Parathyroid adenoma (tissue), 2 donors: Measurements from ENCODE around the gene NFIX.

Experiments used
- H2AFZ ChIP-seq: fragments of 300-600 bp; sonication (generic); one replicate; pipeline ENCODE4 v1.7.0; 2017; ENCODE audit warnings: antibody characterized with exemption, mild to moderate bottlenecking
- H3K27ac ChIP-seq: fragments of 300-600 bp; sonication (generic); one replicate; pipeline ENCODE4 v1.7.0; 2017
- H3K27me3 ChIP-seq: fragments of 300-600 bp; sonication (generic); one replicate; pipeline ENCODE4 v1.7.0; 2017; ENCODE audit warnings: low read length; ENCODE audit not compliant: control insufficient read depth, insufficient read depth
- H3K36me3 ChIP-seq: fragments of 300-600 bp; sonication (generic); one replicate; pipeline ENCODE4 v1.7.0; 2017; ENCODE audit warnings: low read length; ENCODE audit not compliant: control insufficient read depth, insufficient read depth
- H3K4me1 ChIP-seq: fragments of 300-600 bp; sonication (generic); one replicate; pipeline ENCODE4 v1.7.0; 2017; ENCODE audit warnings: control low read depth
- H3K4me2 ChIP-seq: fragments of 300-600 bp; sonication (generic); one replicate; pipeline ENCODE4 v1.7.0; 2017; ENCODE audit warnings: low read length
- H3K4me3 ChIP-seq: fragments of 300-600 bp; sonication (generic); one replicate; pipeline ENCODE4 v1.7.0; 2017; ENCODE audit warnings: low read depth, low read length
- H3K79me2 ChIP-seq: fragments of 300-600 bp; sonication (generic); one replicate; pipeline ENCODE4 v1.7.0; 2017; ENCODE audit warnings: control low read depth
- H3K9ac ChIP-seq: fragments of 300-600 bp; sonication (generic); one replicate; pipeline ENCODE4 v1.7.0; 2017; ENCODE audit warnings: mild to moderate bottlenecking
- H3K9me3 ChIP-seq: fragments of 300-600 bp; sonication (generic); one replicate; pipeline ENCODE4 v1.7.0; 2017; ENCODE audit warnings: low read length; ENCODE audit not compliant: control insufficient read depth
- TF ChIP-seq, protein P1 (sequence below): fragments of 300-600 bp; sonication (generic); IDR thresholded peaks from one replicate; pipeline ENCODE4 v1.7.0; 2017; ENCODE audit warnings: antibody characterized with exemption, mild to moderate bottlenecking
- donor health status: primary hyperparathyroidism.

NFIX gene

DNA sequence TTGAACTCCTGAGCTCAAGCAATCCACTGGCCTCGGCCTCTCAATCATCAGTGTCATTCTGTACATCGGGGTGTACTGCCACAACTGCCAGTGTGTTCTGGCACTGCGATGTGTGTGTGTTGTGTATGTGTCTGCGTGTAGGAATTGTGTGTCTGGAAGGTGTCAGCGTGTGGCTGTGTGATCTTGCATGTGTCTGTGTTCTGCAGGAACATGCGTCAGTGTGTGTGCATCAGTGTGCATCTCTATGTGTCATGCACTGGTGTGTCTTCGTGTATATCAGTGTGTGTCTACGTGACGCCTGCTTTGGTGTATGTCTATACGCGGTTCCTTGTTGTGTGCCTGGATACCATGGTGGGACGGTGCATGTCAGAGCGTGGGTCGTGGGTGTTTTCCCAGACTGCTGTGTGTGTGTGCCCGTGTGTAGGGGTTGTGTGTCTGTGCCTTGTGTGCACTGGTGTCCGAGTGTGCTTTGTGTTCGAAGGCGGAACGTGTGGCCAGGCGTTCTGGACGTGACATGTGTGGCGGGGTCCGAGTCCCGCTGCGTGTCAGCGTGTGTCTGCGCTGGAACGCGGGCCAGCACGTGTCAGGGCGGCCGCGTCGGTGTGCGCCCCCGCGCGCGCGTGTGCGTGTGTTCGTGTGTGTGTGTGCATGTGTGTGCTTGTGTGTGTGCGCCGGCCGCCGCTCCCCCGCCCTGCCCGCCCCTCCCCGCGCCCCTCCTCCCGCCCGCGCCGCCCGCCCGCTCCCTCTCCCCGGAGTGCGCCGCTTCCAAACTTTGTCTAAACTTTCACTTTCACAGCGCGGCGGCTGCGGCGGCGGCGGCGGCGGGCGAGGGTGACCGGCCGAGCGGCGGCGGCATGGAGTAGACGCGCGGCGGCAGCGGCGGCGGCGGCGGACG lies at the start of gene NFIX:
Gene NFIX (plus strand): TSS at position 775 of the 895 bp plus-strand sequence. CDS start 363 bp downstream, outside the sequence.
- Histone ChIP-seq H3K27ac (no peak within 1 kb of the TSS), H2AFZ (peak within 1 kb of the TSS; percentile 89), H3K79me2 (peaks cover 3% of the 10 kb centered on the region), H3K9ac (no peak within 1 kb of the TSS), H3K9me3 (no peaks in the 10 kb centered on the region), H3K4me2 (peak within 1 kb of the TSS; percentile 82), H3K36me3 (no peaks in the 10 kb centered on the region), H3K27me3 (no peaks in the 10 kb centered on the region), H3K4me3 (peak within 1 kb of the TSS; percentile 72), H3K4me1 (peaks cover 5% of the 10 kb centered on the region)
- TF ChIP-seq, protein P1, sequence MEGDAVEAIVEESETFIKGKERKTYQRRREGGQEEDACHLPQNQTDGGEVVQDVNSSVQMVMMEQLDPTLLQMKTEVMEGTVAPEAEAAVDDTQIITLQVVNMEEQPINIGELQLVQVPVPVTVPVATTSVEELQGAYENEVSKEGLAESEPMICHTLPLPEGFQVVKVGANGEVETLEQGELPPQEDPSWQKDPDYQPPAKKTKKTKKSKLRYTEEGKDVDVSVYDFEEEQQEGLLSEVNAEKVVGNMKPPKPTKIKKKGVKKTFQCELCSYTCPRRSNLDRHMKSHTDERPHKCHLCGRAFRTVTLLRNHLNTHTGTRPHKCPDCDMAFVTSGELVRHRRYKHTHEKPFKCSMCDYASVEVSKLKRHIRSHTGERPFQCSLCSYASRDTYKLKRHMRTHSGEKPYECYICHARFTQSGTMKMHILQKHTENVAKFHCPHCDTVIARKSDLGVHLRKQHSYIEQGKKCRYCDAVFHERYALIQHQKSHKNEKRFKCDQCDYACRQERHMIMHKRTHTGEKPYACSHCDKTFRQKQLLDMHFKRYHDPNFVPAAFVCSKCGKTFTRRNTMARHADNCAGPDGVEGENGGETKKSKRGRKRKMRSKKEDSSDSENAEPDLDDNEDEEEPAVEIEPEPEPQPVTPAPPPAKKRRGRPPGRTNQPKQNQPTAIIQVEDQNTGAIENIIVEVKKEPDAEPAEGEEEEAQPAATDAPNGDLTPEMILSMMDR = no peak

DNA sequence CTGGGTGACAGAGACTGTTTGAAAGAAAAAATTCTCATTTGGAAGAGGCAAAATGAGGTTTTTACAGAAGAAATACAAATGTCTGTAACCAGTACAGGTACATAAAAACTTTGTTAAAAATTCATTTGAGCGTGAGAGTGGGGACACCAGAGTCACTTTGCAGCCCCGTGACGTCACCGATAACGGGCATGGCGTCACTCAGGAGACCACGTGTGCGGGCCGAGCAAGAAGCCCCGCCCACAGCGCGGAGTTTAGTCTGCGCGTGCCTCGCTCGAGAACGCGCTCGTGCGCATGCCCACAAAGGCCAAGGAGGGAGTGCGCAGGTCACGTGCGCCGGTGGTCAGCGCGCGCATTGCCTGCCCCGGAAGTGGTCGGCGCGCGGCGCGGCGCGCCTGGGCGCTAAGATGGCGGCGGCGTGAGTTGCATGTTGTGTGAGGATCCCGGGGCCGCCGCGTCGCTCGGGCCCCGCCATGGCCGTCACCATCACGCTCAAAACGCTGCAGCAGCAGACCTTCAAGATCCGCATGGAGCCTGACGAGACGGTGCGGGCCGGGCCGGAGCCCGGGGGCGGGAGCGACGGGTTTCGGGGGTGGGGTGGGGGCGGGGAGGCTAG lies 49.7 kb upstream of the NFIX start, which contains the start of gene RAD23A:
Gene RAD23A (plus strand): TSS at position 384 of the 613 bp plus-strand sequence. CDS start 87 bp downstream, at position 471.
- no peaks in the 10 kb centered on the region for H3K9me3 ChIP-seq
- H3K36me3 ChIP-seq = no peaks in the 10 kb centered on the region
- H3K4me2 ChIP-seq = peak within 1 kb of the TSS; percentile 94
- TF ChIP-seq, protein P1 = no peak
- peaks cover 24% of the 10 kb centered on the region for H3K79me2 ChIP-seq
- peak within 1 kb of the TSS; percentile 80 for H3K27ac ChIP-seq
- H3K4me3 ChIP-seq = peak within 1 kb of the TSS; percentile 93
- H3K4me1 ChIP-seq = peaks cover 8% of the 10 kb centered on the region
- H3K27me3 ChIP-seq = no peaks in the 10 kb centered on the region
- peak within 1 kb of the TSS; percentile 62 for H3K9ac ChIP-seq
- H2AFZ ChIP-seq = peak within 1 kb of the TSS; percentile 63

DNA sequence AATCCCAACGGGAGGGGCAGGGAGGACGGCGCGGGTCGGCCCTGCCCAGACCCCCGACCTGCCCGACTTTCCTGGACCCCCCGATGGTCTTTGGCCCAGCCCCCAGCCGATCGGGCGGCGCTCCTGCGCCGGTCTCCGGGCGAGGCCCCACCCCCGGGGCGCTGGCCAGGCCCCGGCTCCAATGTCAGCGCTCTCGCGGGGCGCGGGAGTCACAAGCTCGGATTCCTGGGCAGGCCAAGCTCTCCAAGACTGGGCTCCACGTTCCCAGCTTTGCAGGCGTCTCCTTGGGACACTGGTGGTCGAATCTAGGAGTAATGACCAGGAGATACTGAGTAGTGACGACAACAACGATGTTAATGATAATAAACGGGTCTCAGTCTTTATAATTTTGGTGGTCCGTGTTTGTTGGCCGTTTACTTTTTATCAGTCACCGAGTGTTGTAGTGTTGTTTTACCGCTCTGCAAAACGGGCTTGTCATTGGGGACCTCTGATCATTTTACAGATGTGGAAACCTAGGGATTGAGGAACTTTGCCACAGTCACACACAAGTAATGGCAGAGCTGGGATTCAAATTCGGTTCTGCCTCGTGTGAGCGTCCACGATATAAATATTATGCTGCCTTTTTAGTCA lies 49.1 kb upstream of the NFIX start:
- Histone ChIP-seq H3K27me3 (no peaks in the 10 kb centered on the region), H3K36me3 (no peaks in the 10 kb centered on the region), H2AFZ (peak overlapping the region; percentile 53), H3K4me2 (peak overlapping the region; percentile 94), H3K4me3 (peak overlapping the region; percentile 93), H3K9me3 (no peaks in the 10 kb centered on the region), H3K79me2 (peaks cover 20% of the 10 kb centered on the region), H3K9ac (peak overlapping the region; percentile 62), H3K27ac (peak overlapping the region; percentile 80), H3K4me1 (peaks cover 7% of the 10 kb centered on the region)
- TF ChIP-seq, protein P1 = peak; percentile 5

DNA sequence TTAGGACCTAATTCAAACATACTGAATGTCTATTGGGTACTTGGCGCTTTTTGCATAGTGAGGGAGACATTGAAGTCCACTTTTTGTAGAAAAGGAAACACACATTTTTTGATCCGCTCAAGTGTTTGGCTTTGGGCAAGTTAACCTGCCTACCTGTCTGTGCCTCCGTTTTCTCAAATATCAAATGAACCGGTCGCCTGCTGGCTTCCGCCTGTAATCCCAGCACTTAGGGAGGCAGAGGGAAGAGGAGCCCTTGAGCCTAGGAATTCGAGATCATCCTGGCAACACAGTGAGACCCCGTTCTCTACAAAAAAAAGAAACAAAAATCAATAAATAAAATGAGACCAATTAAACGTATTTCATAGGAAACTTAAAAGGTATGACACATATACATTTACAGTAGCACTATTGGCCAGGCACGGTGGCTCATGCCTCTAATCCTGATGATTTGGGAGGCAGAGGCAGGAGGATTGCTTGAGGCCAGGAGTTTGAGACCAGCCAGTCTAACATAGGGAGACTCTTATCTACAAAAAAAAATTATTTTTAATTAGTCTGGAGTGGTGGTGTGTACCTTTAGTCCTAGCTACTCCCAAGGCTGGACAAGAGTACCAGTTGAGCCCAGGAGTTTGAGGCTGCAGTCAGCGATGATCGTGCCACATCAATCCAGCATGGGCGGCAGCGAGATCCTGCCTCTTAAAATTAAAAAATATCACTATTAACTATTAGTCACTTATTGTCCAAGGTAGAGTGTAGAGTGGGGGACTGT lies 48.4 kb upstream of the NFIX start:
- Histone ChIP-seq H3K36me3 (no peaks in the 10 kb centered on the region), H2AFZ (no peak overlapping the region), H3K9ac (no peak overlapping the region), H3K4me1 (peaks cover 7% of the 10 kb centered on the region), H3K79me2 (peaks cover 20% of the 10 kb centered on the region), H3K4me3 (peak overlapping the region; percentile 93), H3K27me3 (no peaks in the 10 kb centered on the region), H3K27ac (no peak overlapping the region), H3K9me3 (no peaks in the 10 kb centered on the region), H3K4me2 (peak overlapping the region; percentile 94)
- TF ChIP-seq, protein P1 = no peak
